Gastroesophageal sphincter (tissue), 4 donors: ENCODE results near the gene TTLL3. TPM values are rescaled to one million over a fixed set of nuclear protein-coding genes. Genes with fewer than 3 reads are reported as not detected.

Experiments
- ATAC-seq: fragments of 150-250 bp; one replicate; pipeline ENCODE4 v1.9.1; 2016; ENCODE audit warnings: mild to moderate bottlenecking, moderate library complexity
- H3K27ac ChIP-seq, 4 donors: fragments of 200-600 bp; sonication (generic) in 3 of 4; 1 replicate in 3 of 4; 2 replicates in 1 of 4; pipeline ENCODE4 v1.5.1; 2016 to 2019
- H3K27me3 ChIP-seq: fragments of 200-600 bp; sonication (generic); one replicate; pipeline ENCODE4 v1.5.1; 2019
- H3K36me3 ChIP-seq, 2 donors: fragments of 200-600 bp; sonication (generic); one replicate each; pipeline ENCODE4 v1.5.1; 2019; ENCODE audit warnings: control low read depth in 1 of 2
- H3K4me1 ChIP-seq, 3 donors: fragments of 200-600 bp; sonication (generic); 1 replicate in 2 of 3; 2 replicates in 1 of 3; pipeline ENCODE4 v1.5.1; 2016 to 2019; ENCODE audit warnings: control low read depth in 2 of 3
- H3K4me3 ChIP-seq, 2 donors: fragments of 200-600 bp; sonication (generic); one replicate each; pipeline ENCODE4 v1.5.1; 2019; ENCODE audit warnings: mild to moderate bottlenecking in 1 of 2, moderate library complexity in 1 of 2
- H3K9me3 ChIP-seq, 3 donors: fragments of 200-600 bp; sonication (generic); one replicate each; pipeline ENCODE4 v1.5.1; 2017 to 2019; ENCODE audit warnings: control low read depth in 2 of 3
- CTCF ChIP-seq, 4 experiments: fragments of 200-600 bp in 2 of 4; fragments of 450-650 bp in 2 of 4; sonication (generic) in 1 of 4; IDR thresholded peaks; one replicate each; pipeline ENCODE4 v1.5.1; 2017 to 2019; ENCODE audit warnings: antibody characterized with exemption in 4 of 4, mild to moderate bottlenecking in 2 of 4, moderate library complexity in 2 of 4
- EP300 ChIP-seq: sonication (generic); formaldehyde crosslinking; IDR thresholded peaks from one replicate; pipeline ENCODE4 v1.6.1; 2017; ENCODE audit warnings: antibody characterized with exemption, mild to moderate bottlenecking
- POLR2A ChIP-seq, 2 donors: fragments of 450-650 bp; IDR thresholded peaks; one replicate each; pipeline ENCODE4 v1.6.1; 2017; ENCODE audit warnings: antibody characterized with exemption in 2 of 2, mild to moderate bottlenecking in 2 of 2, moderate library complexity in 1 of 2
- POLR2AphosphoS5 ChIP-seq: sonication (generic); formaldehyde crosslinking; IDR thresholded peaks from one replicate; pipeline ENCODE4 v1.6.1; 2017; ENCODE audit warnings: antibody characterized with exemption
- WGBS, 2 donors: methylation state at CpG; one replicate each; pipeline ENCODE4 v1.1.5; 2018; ENCODE audit warnings: low coverage in 1 of 2; 5-methylcytosine and 5-hydroxymethylcytosine counted together
- total RNA-seq, 4 donors: library from RNA; depleted of rRNA; stranded (reverse); fragments of >200 nt; gene quantifications; one replicate each; pipeline ENCODE4 v1.1.0, GENCODE V29; 2016

The TTLL3 gene
- total RNA-seq, 4 donors from 2014 or later: 6.2 to 71.3 (median 29.5) TPM

- 66 to 73% methylated on average over 3 to 4 of the region's 18 CpGs for WGBS, 2 donors
- Histone ChIP-seq H3K4me3 (no peak overlapping the region), H3K27ac (no peak overlapping the region), H3K36me3 (peaks cover 0 to 94% of the 10 kb centered on the region in 2 donors), H3K9me3 (no peaks in the 10 kb centered on the region), H3K4me1 (no peaks in the 10 kb centered on the region), H3K27me3 (no peaks in the 10 kb centered on the region)
- TF ChIP-seq POLR2A (IDR thresholded peaks at IDR 0.05) (no peak), CTCF (IDR thresholded peaks at IDR 0.05) (no peak), EP300 (no peak), POLR2AphosphoS5 (no peak)
- ATAC-seq: no peak
These were observed 24.7 kb downstream of the TTLL3 start for GRCh38 chr3:9834520-9835380.

- no peaks in the 10 kb centered on the region for H3K9me3 ChIP-seq
- peaks cover 0 to 13% (median 0%) of the 10 kb centered on the region in 3 donors for H3K4me1 ChIP-seq
- H3K27ac ChIP-seq: no peak overlapping the region
- no peaks in the 10 kb centered on the region for H3K27me3 ChIP-seq
- peaks cover 0 to 87% of the 10 kb centered on the region in 2 donors for H3K36me3 ChIP-seq
- H3K4me3 ChIP-seq: no peak overlapping the region
- WGBS, 2 donors: 54 to 82% methylated on average over 6 of the region's 12 CpGs
- no peak for ATAC-seq
- TF ChIP-seq POLR2AphosphoS5 (no peak), POLR2A (IDR thresholded peaks at IDR 0.05) (no peak), CTCF (IDR thresholded peaks at IDR 0.05) (no peak), EP300 (no peak)
These were observed 27.9 kb downstream of the TTLL3 start for GRCh38 chr3:9837701-9838582.

GRCh38 chr3:9838856-9839255, 28.8 kb downstream of the TTLL3 start:
- Histone ChIP-seq H3K27me3 (no peaks in the 10 kb centered on the region), H3K36me3 (peaks cover 0 to 78% of the 10 kb centered on the region in 2 donors), H3K4me3 (no peak overlapping the region), H3K4me1 (peaks cover 0 to 18% (median 0%) of the 10 kb centered on the region in 3 donors), H3K27ac (no peak overlapping the region), H3K9me3 (no peaks in the 10 kb centered on the region)
- TF ChIP-seq POLR2A (IDR thresholded peaks at IDR 0.05): no peak
- no peak for TF ChIP-seq EP300
- TF ChIP-seq CTCF (IDR thresholded peaks at IDR 0.05): no peak
- no peak for TF ChIP-seq POLR2AphosphoS5
- no peak for ATAC-seq
- 75% methylated on average over 2 of the region's 4 CpGs; no CpG with 5 or more reads in 1 of the 2 donors for WGBS, 2 donors

GRCh38 chr3:9841015-9841414, 31.0 kb downstream of the TTLL3 start:
- no peak for ATAC-seq
- H3K4me1 ChIP-seq: peaks cover 0 to 25% (median 0%) of the 10 kb centered on the region in 3 donors
- no peak overlapping the region for H3K4me3 ChIP-seq
- H3K27ac ChIP-seq: no peak overlapping the region
- H3K27me3 ChIP-seq: no peaks in the 10 kb centered on the region
- H3K36me3 ChIP-seq: peaks cover 0 to 56% of the 10 kb centered on the region in 2 donors
- H3K9me3 ChIP-seq: no peaks in the 10 kb centered on the region
- WGBS, 2 donors: 76 to 77% methylated on average over 6 to 8 of the region's 8 CpGs
- no peak for TF ChIP-seq EP300
- no peak for TF ChIP-seq POLR2A (IDR thresholded peaks at IDR 0.05)
- TF ChIP-seq CTCF (IDR thresholded peaks at IDR 0.05): no peak
- TF ChIP-seq POLR2AphosphoS5: no peak
